ENCODE data around the gene DAP. TPM values are rescaled to one million over a fixed set of nuclear protein-coding genes. Genes with fewer than 3 reads are reported as not detected.

The DAP gene
- total RNA-seq, 3 donors from 2014 or later (not counting 1 experiment from before 2014, with no cell fraction given), result 38.4 to 48.9 (median 44.9) TPM

DNA sequence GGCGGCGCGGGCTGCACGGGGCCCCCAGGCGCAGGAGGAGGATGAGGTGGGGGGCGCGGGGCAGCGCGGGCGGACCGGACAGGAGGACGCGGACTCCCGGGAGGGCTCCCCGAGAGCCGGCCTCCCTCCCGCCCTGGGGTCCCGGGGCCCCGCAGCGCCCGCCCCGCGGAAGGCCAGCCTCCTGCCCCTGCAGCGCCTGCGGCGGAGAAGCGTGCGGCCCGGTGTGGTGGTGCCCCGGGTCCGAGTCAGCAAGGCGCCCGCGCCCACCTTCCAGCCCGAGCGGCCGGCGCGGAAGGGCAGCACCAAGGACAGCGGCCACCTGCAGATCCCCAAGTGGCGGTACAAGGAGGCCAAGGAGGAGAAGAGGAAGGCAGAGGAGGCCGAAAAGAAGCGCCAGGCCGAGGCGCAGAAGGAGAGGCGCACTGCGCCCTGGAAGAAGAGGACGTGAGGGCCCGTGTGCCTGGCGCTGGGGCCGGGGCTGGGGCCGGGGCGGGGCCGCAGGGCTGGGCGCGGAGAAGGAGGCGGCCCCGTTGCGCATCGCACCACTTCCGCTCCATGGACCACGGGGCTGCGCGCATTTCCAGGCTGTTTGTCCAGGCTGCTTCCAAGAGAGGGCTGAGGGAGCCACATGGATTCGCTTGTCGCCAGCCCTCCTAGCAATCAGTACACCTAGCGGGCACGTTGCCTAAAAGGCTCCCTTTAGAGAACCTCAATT, 111.2 kb downstream of the DAP start:
- Mint-ChIP-seq H3K4me3 (no peak overlapping the region), H3K9me3 (no peaks in the 10 kb centered on the region), H3K36me3 (no peaks in the 10 kb centered on the region), H3K27me3 (ENCODE audit: low read depth in 2 of 2) (no peaks in the 10 kb centered on the region), H3K27ac (no peak overlapping the region), H3K4me1 (peaks cover under 1 to 13% of the 10 kb centered on the region in 2 donors)
- DNase-seq (no peak), ATAC-seq (no peak)
- Histone ChIP-seq H3K9me3 (ENCODE audit: control insufficient read depth, insufficient read depth, low read length) (no peaks in the 10 kb centered on the region), H3K4me1 (ENCODE audit: control insufficient read depth, insufficient read depth, low read length) (no peaks in the 10 kb centered on the region), H3K36me3 (ENCODE audit: control insufficient read depth, insufficient read depth, low read length) (no peaks in the 10 kb centered on the region), H3K4me3 (ENCODE audit: low read length) (no peak overlapping the region), H3K27ac (ENCODE audit: low read length) (no peak overlapping the region), H3K27me3 (ENCODE audit: control insufficient read depth, insufficient read depth, low read length) (no peaks in the 10 kb centered on the region)
- TF ChIP-seq, protein P1, sequence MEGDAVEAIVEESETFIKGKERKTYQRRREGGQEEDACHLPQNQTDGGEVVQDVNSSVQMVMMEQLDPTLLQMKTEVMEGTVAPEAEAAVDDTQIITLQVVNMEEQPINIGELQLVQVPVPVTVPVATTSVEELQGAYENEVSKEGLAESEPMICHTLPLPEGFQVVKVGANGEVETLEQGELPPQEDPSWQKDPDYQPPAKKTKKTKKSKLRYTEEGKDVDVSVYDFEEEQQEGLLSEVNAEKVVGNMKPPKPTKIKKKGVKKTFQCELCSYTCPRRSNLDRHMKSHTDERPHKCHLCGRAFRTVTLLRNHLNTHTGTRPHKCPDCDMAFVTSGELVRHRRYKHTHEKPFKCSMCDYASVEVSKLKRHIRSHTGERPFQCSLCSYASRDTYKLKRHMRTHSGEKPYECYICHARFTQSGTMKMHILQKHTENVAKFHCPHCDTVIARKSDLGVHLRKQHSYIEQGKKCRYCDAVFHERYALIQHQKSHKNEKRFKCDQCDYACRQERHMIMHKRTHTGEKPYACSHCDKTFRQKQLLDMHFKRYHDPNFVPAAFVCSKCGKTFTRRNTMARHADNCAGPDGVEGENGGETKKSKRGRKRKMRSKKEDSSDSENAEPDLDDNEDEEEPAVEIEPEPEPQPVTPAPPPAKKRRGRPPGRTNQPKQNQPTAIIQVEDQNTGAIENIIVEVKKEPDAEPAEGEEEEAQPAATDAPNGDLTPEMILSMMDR (IDR thresholded peaks at IDR 0.05), result no peak
- 97% methylated on average over 68 of the region's 68 CpGs for WGBS (ENCODE audit: insufficient coverage)
- intact Hi-C loops (cut with micrococcal nuclease), result no loop called here

DNA sequence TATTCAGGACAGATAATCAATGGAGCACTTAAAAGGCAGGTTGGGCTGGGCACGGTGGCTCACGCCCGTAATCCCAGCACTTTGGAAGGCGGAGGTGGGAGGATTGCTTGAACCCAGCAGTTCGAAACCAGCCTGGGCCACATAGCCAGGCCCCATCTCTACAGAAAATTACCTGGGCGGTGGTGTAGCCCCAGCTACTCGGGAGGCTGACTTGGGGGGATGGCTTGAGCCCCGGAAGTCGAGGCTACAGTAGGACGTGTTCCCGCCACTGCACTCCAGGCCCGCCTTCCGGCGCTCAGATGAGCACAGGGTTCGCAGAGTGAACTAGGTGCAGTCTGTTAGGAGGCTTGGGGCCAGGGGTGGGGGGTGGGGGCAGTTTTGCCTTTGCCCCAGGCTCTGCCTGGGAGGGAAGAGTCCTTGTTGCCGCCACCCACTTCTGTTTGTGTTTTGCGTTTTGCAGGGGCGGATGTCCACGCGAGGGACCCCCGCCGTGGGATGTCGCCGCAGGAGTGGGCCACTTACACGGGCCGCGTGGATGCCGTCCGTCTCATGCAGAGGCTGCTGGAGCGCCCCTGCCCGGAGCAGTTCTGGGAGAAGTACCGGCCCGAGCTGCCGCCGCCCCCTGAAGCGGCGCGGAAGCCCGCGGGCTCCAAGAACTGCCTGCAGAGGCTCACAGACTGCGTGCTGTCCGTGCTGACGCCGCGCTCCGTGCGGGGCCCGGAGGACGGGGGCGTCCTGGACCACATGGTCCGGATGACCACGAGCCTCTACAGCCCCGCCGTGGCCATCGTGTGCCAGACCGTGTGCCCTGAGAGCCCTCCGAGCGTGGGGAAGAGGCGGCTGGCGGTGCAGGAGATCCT, 112.0 kb downstream of the DAP start:
- H3K27ac ChIP-seq (ENCODE audit: low read length), result no peak overlapping the region
- H3K9me3 ChIP-seq (ENCODE audit: control insufficient read depth, insufficient read depth, low read length), result no peaks in the 10 kb centered on the region
- H3K27me3 ChIP-seq (ENCODE audit: control insufficient read depth, insufficient read depth, low read length), result no peaks in the 10 kb centered on the region
- no peaks in the 10 kb centered on the region for H3K36me3 ChIP-seq (ENCODE audit: control insufficient read depth, insufficient read depth, low read length)
- H3K4me3 ChIP-seq (ENCODE audit: low read length), result no peak overlapping the region
- ATAC-seq (no peak), DNase-seq (no peak)
- no peaks in the 10 kb centered on the region for H3K27me3 Mint-ChIP-seq (ENCODE audit: low read depth in 2 of 2)
- no peaks in the 10 kb centered on the region for H3K9me3 Mint-ChIP-seq
- no peaks in the 10 kb centered on the region for H3K4me1 ChIP-seq (ENCODE audit: control insufficient read depth, insufficient read depth, low read length)
- H3K36me3 Mint-ChIP-seq, result no peaks in the 10 kb centered on the region
- intact Hi-C loops (cut with micrococcal nuclease), result no loop called here
- H3K4me3 Mint-ChIP-seq, result no peak overlapping the region
- no peak overlapping the region for H3K27ac Mint-ChIP-seq
- TF ChIP-seq, protein P1 (IDR thresholded peaks at IDR 0.05), result no peak
- WGBS (ENCODE audit: insufficient coverage), result 98% methylated on average over 60 of the region's 60 CpGs
- peaks cover 9 to 20% of the 10 kb centered on the region in 2 donors for H3K4me1 Mint-ChIP-seq

DNA sequence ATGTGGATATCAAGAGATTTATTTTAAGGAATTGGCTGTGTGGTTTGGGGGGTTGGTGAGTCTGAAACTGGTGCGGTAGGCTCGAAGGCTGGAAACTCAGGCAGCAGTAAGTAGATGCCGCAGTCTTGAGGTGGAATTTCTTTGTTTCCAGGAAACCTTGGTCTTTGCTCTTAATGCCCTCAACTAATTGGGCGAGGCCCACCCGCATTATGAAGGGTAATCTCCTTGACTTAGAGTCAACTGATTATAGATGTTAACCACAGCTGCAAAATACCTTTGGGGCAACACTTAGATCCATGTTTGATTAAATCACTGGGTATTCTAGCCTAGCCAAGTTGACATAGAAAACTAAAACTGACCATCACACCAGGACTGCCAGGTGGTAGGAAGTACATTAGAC, 113.4 kb downstream of the DAP start:
- TF ChIP-seq, protein P1 (IDR thresholded peaks at IDR 0.05), result no peak
- Mint-ChIP-seq H3K4me3 (no peak overlapping the region), H3K27ac (no peak overlapping the region), H3K9me3 (no peaks in the 10 kb centered on the region), H3K36me3 (no peaks in the 10 kb centered on the region), H3K4me1 (peaks cover 9 to 20% of the 10 kb centered on the region in 2 donors), H3K27me3 (ENCODE audit: low read depth in 2 of 2) (no peaks in the 10 kb centered on the region)
- 82% methylated on average over 5 of the region's 5 CpGs for WGBS (ENCODE audit: insufficient coverage)
- intact Hi-C loops (cut with micrococcal nuclease), result no loop called here
- Histone ChIP-seq H3K36me3 (ENCODE audit: control insufficient read depth, insufficient read depth, low read length) (no peaks in the 10 kb centered on the region), H3K4me1 (ENCODE audit: control insufficient read depth, insufficient read depth, low read length) (no peaks in the 10 kb centered on the region), H3K9me3 (ENCODE audit: control insufficient read depth, insufficient read depth, low read length) (no peaks in the 10 kb centered on the region), H3K27ac (ENCODE audit: low read length) (no peak overlapping the region), H3K4me3 (ENCODE audit: low read length) (no peak overlapping the region), H3K27me3 (ENCODE audit: control insufficient read depth, insufficient read depth, low read length) (no peaks in the 10 kb centered on the region)
- no peak for DNase-seq
- no peak for ATAC-seq

Data from natural killer cell (primary cell).